Skeletal muscle tissue (tissue), 4 donors: ENCODE measurements around the gene CLTCL1. TPM values are rescaled to one million over a fixed set of nuclear protein-coding genes. Genes with fewer than 3 reads are reported as not detected.
"Not testable (repeated sequence)": the region's sequence is repeated elsewhere in the genome, so short reads cannot be mapped to it uniquely, and the experiment has no call there.

Source experiments
- H3K27ac ChIP-seq: one replicate; pipeline ENCODE4 v1.7.0; 2013; ENCODE audit warnings: mild to moderate bottlenecking, low read depth, low read length, inconsistent platforms
- H3K27me3 ChIP-seq, 3 donors: one replicate each; pipeline ENCODE4 v1.7.0; 2013; ENCODE audit warnings: low read length in 3 of 3; ENCODE audit not compliant: control insufficient read depth in 3 of 3, insufficient read depth in 3 of 3
- H3K36me3 ChIP-seq, 3 donors: one replicate each; pipeline ENCODE4 v1.7.0; 2013; ENCODE audit warnings: low read length in 3 of 3; ENCODE audit not compliant: control insufficient read depth in 3 of 3, insufficient read depth in 3 of 3
- H3K4me1 ChIP-seq, 3 donors: one replicate each; pipeline ENCODE4 v1.7.0; 2013; ENCODE audit warnings: low read length in 3 of 3, mild to moderate bottlenecking in 3 of 3; ENCODE audit not compliant: control insufficient read depth in 3 of 3, insufficient read depth in 3 of 3
- H3K4me3 ChIP-seq, 3 donors: one replicate each; pipeline ENCODE4 v1.7.0; 2013; ENCODE audit warnings: low read length in 3 of 3
- H3K9ac ChIP-seq, 3 donors: one replicate each; pipeline ENCODE4 v1.7.0; 2013; ENCODE audit warnings: low read length in 3 of 3, mild to moderate bottlenecking in 3 of 3, moderate library complexity in 2 of 3, low read depth in 1 of 3
- H3K9me3 ChIP-seq, 3 donors: one replicate each; pipeline ENCODE4 v1.7.0; 2013; ENCODE audit warnings: low read length in 3 of 3; ENCODE audit not compliant: control insufficient read depth in 3 of 3
- total RNA-seq: library from RNA; depleted of rRNA; stranded (reverse); fragments of >200 nt; gene quantifications from one replicate; pipeline ENCODE4 v1.2.3, GENCODE V29; 2014
- donor health status: Osteomylitis.

The CLTCL1 gene
- total RNA-seq, 1 donor from 2014 or later, result 33.4 TPM

GRCh38 chr22:19202799-19203186 lies 88.7 kb downstream of the CLTCL1 start:
- H3K27me3 ChIP-seq, H3K9me3 ChIP-seq, H3K27ac ChIP-seq, H3K4me3 ChIP-seq, H3K4me1 ChIP-seq, H3K9ac ChIP-seq: not testable (repeated sequence)
- peaks cover 31 to 55% (median 47%) of the 10 kb centered on the region in 3 donors for H3K36me3 ChIP-seq

GRCh38 chr22:19201869-19202798 lies 89.4 kb downstream of the CLTCL1 start:
- H3K9ac ChIP-seq, result no peak overlapping the region
- no peaks in the 10 kb centered on the region for H3K27me3 ChIP-seq
- no peaks in the 10 kb centered on the region for H3K4me1 ChIP-seq
- no peak overlapping the region for H3K4me3 ChIP-seq
- no peak overlapping the region for H3K27ac ChIP-seq
- no peaks in the 10 kb centered on the region for H3K9me3 ChIP-seq
- peaks cover 29 to 55% (median 49%) of the 10 kb centered on the region in 3 donors for H3K36me3 ChIP-seq

GRCh38 chr22:19201130-19201868 lies 90.2 kb downstream of the CLTCL1 start:
- no peak overlapping the region for H3K4me3 ChIP-seq
- no peak overlapping the region for H3K9ac ChIP-seq
- no peaks in the 10 kb centered on the region for H3K9me3 ChIP-seq
- peaks cover 36 to 60% (median 57%) of the 10 kb centered on the region in 3 donors for H3K36me3 ChIP-seq
- H3K27ac ChIP-seq, result no peak overlapping the region
- no peaks in the 10 kb centered on the region for H3K4me1 ChIP-seq
- no peaks in the 10 kb centered on the region for H3K27me3 ChIP-seq

- H3K4me3 ChIP-seq, result no peak overlapping the region
- H3K27ac ChIP-seq, result no peak overlapping the region
- H3K27me3 ChIP-seq, result no peaks in the 10 kb centered on the region
- H3K9ac ChIP-seq, result no peak overlapping the region
- H3K4me1 ChIP-seq, result no peaks in the 10 kb centered on the region
- peaks cover 40 to 72% (median 66%) of the 10 kb centered on the region in 3 donors for H3K36me3 ChIP-seq
- no peaks in the 10 kb centered on the region for H3K9me3 ChIP-seq
Observed at GRCh38 chr22:19199479-19199878, 92.0 kb downstream of the CLTCL1 start.

GRCh38 chr22:19197997-19198865 lies 93.3 kb downstream of the CLTCL1 start:
- H3K36me3 ChIP-seq, result peaks cover 46 to 74% (median 63%) of the 10 kb centered on the region in 3 donors
- H3K9ac ChIP-seq, result peak overlapping the region in 2 of 3 donors; percentile 33 to 57
- no peaks in the 10 kb centered on the region for H3K4me1 ChIP-seq
- H3K27ac ChIP-seq, result no peak overlapping the region
- H3K4me3 ChIP-seq, result no peak overlapping the region
- no peaks in the 10 kb centered on the region for H3K9me3 ChIP-seq
- H3K27me3 ChIP-seq, result no peaks in the 10 kb centered on the region

- no peak overlapping the region for H3K27ac ChIP-seq
- no peaks in the 10 kb centered on the region for H3K4me1 ChIP-seq
- no peaks in the 10 kb centered on the region for H3K9me3 ChIP-seq
- no peak overlapping the region for H3K4me3 ChIP-seq
- no peak overlapping the region for H3K9ac ChIP-seq
- peaks cover 54 to 81% (median 72%) of the 10 kb centered on the region in 3 donors for H3K36me3 ChIP-seq
- H3K27me3 ChIP-seq, result no peaks in the 10 kb centered on the region
Observed at GRCh38 chr22:19196841-19197612, 94.5 kb downstream of the CLTCL1 start.

GRCh38 chr22:19195796-19196731 lies 95.5 kb downstream of the CLTCL1 start:
- Histone ChIP-seq H3K9ac (no peak overlapping the region), H3K4me1 (no peaks in the 10 kb centered on the region), H3K4me3 (no peak overlapping the region), H3K36me3 (peaks cover 54 to 81% (median 72%) of the 10 kb centered on the region in 3 donors), H3K9me3 (no peaks in the 10 kb centered on the region), H3K27me3 (no peaks in the 10 kb centered on the region), H3K27ac (no peak overlapping the region)

GRCh38 chr22:19194766-19195536 lies 96.6 kb downstream of the CLTCL1 start:
- Histone ChIP-seq H3K9ac (no peak overlapping the region), H3K27ac (no peak overlapping the region), H3K4me3 (no peak overlapping the region), H3K27me3 (no peaks in the 10 kb centered on the region), H3K36me3 (peaks cover 55 to 79% (median 72%) of the 10 kb centered on the region in 3 donors), H3K4me1 (no peaks in the 10 kb centered on the region), H3K9me3 (no peaks in the 10 kb centered on the region)
